IgD-negative memory B cell (primary cell): ENCODE measurements around the gene RPS26. TPM values are rescaled to one million over a fixed set of nuclear protein-coding genes. Genes with fewer than 3 reads are reported as not detected.
A peak's percentile ranks its signal among the peaks of the same experiment; 100 is the strongest.
"Not testable (repeated sequence)": the region's sequence is repeated elsewhere in the genome, so short reads cannot be mapped to it uniquely, and the experiment has no call there.

ENCODE experiments used
- H3K27ac Mint-ChIP-seq, 3 donors: one replicate each; pipeline ENCODE4 v1.8.0; 2020 to 2022; ENCODE audit warnings: mild to moderate bottlenecking in 3 of 3, mixed read lengths in 3 of 3, moderate library complexity in 1 of 3
- H3K27me3 Mint-ChIP-seq: one replicate; pipeline ENCODE4 v1.8.0; 2021; ENCODE audit warnings: mixed read lengths
- H3K36me3 Mint-ChIP-seq: one replicate; pipeline ENCODE4 v1.8.0; 2020; ENCODE audit warnings: mild to moderate bottlenecking, mixed read lengths
- H3K4me1 Mint-ChIP-seq, 3 donors: one replicate each; pipeline ENCODE4 v1.8.0; 2020 to 2022; ENCODE audit warnings: mixed read lengths in 3 of 3, mild to moderate bottlenecking in 1 of 3
- H3K4me3 Mint-ChIP-seq, 4 donors: one replicate each; pipeline ENCODE4 v1.8.0; 2020 to 2022; ENCODE audit warnings: mild to moderate bottlenecking in 4 of 4, mixed read lengths in 4 of 4, moderate library complexity in 3 of 4
- H3K9me3 Mint-ChIP-seq, 3 donors: one replicate each; pipeline ENCODE4 v1.8.0; 2020 to 2021; ENCODE audit warnings: mixed read lengths in 3 of 3, mild to moderate bottlenecking in 1 of 3
- polyA plus RNA-seq: library from polyadenylated mRNA; unstranded; fragments of 300-500 nt; fragmentation: Illumina TruSeq; gene quantifications from one replicate; pipeline ENCODE4 v1.2.3, GENCODE V29; 2021

The RPS26 gene
- polyA plus RNA-seq, 1 donor from 2014 or later: 1,297 TPM

- Mint-ChIP-seq H3K4me1 (peaks cover 10 to 13% (median 12%) of the 10 kb centered on the region in 3 donors), H3K27ac (peak overlapping the region in 1 of 3 donors; percentile 88), H3K27me3 (no peaks in the 10 kb centered on the region), H3K9me3 (no peaks in the 10 kb centered on the region), H3K4me3 (no peak overlapping the region), H3K36me3 (peaks cover 11% of the 10 kb centered on the region)
Observed at GRCh38 chr12:56040151-56040550, 1.6 kb upstream of the RPS26 start.

- Mint-ChIP-seq H3K4me3 (peak overlapping the region; percentile 91 to 100 (median 98)), H3K27me3 (no peaks in the 10 kb centered on the region), H3K36me3 (peaks cover 5% of the 10 kb centered on the region), H3K27ac (peak overlapping the region; percentile 88 to 99 (median 98)), H3K9me3 (no peaks in the 10 kb centered on the region), H3K4me1 (peaks cover 8 to 13% (median 12%) of the 10 kb centered on the region in 3 donors)
Observed at GRCh38 chr12:56040963-56041551, 661 bp upstream of the RPS26 start.

- not testable (repeated sequence) for H3K9me3 Mint-ChIP-seq, H3K36me3 Mint-ChIP-seq, H3K27me3 Mint-ChIP-seq
- H3K4me1 Mint-ChIP-seq: peaks cover 12 to 18% (median 15%) of the 10 kb centered on the region in 3 donors
- H3K27ac Mint-ChIP-seq: peak overlapping the region; percentile 88 to 99 (median 98)
- H3K4me3 Mint-ChIP-seq: peak overlapping the region; percentile 91 to 100 (median 98)
Observed at GRCh38 chr12:56042430-56042813, 704 bp downstream of the RPS26 start.

- H3K27ac Mint-ChIP-seq: peak overlapping the region; percentile 88 to 99 (median 98)
- H3K9me3 Mint-ChIP-seq: no peaks in the 10 kb centered on the region
- H3K4me1 Mint-ChIP-seq: peaks cover 12 to 18% (median 15%) of the 10 kb centered on the region in 3 donors
- H3K27me3 Mint-ChIP-seq: no peaks in the 10 kb centered on the region
- H3K36me3 Mint-ChIP-seq: peaks cover 5% of the 10 kb centered on the region
- H3K4me3 Mint-ChIP-seq: peak overlapping the region; percentile 91 to 100 (median 98)
Observed at GRCh38 chr12:56042843-56043242, 1.1 kb downstream of the RPS26 start.

GRCh38 chr12:56046027-56046780 is 4.5 kb downstream of the RPS26 start:
- peak overlapping the region in 1 of 3 donors; percentile 38 for H3K27ac Mint-ChIP-seq
- peaks cover 8% of the 10 kb centered on the region for H3K36me3 Mint-ChIP-seq
- H3K9me3 Mint-ChIP-seq: no peaks in the 10 kb centered on the region
- no peaks in the 10 kb centered on the region for H3K27me3 Mint-ChIP-seq
- peak overlapping the region in 1 of 4 donors; percentile 18 for H3K4me3 Mint-ChIP-seq
- peaks cover 12 to 18% (median 15%) of the 10 kb centered on the region in 3 donors for H3K4me1 Mint-ChIP-seq

- H3K4me3 Mint-ChIP-seq: no peak overlapping the region
- H3K36me3 Mint-ChIP-seq: peaks cover 3% of the 10 kb centered on the region
- H3K27me3 Mint-ChIP-seq: no peaks in the 10 kb centered on the region
- H3K9me3 Mint-ChIP-seq: no peaks in the 10 kb centered on the region
- H3K4me1 Mint-ChIP-seq: no peaks in the 10 kb centered on the region
- no peak overlapping the region for H3K27ac Mint-ChIP-seq
Observed at GRCh38 chr12:56053407-56053893, 11.7 kb downstream of the RPS26 start.

- H3K36me3 Mint-ChIP-seq, H3K27me3 Mint-ChIP-seq, H3K4me1 Mint-ChIP-seq, H3K27ac Mint-ChIP-seq, H3K9me3 Mint-ChIP-seq, H3K4me3 Mint-ChIP-seq: not testable (repeated sequence)
Observed at GRCh38 chr12:56059964-56060363, 18.2 kb downstream of the RPS26 start.

GRCh38 chr12:56061982-56062381 is 20.3 kb downstream of the RPS26 start:
- Mint-ChIP-seq H3K4me1 (no peaks in the 10 kb centered on the region), H3K9me3 (no peaks in the 10 kb centered on the region), H3K27ac (no peak overlapping the region)

GRCh38 chr12:56062996-56063395 is 21.3 kb downstream of the RPS26 start:
- Mint-ChIP-seq H3K27me3 (peaks cover 3% of the 10 kb centered on the region), H3K9me3 (no peaks in the 10 kb centered on the region), H3K36me3 (no peaks in the 10 kb centered on the region), H3K4me1 (no peaks in the 10 kb centered on the region), H3K4me3 (no peak overlapping the region), H3K27ac (no peak overlapping the region)

More at GRCh38 chr12:56061982-56062381, 20.3 kb downstream of the RPS26 start:
- H3K27me3 Mint-ChIP-seq: peaks cover 3% of the 10 kb centered on the region
- H3K36me3 Mint-ChIP-seq: no peaks in the 10 kb centered on the region
- no peak overlapping the region for H3K4me3 Mint-ChIP-seq

GRCh38 chr12:56071648-56072047 is 29.9 kb downstream of the RPS26 start:
- no peak overlapping the region for H3K4me3 Mint-ChIP-seq
- no peaks in the 10 kb centered on the region for H3K36me3 Mint-ChIP-seq
- no peaks in the 10 kb centered on the region for H3K27me3 Mint-ChIP-seq
- H3K4me1 Mint-ChIP-seq: no peaks in the 10 kb centered on the region
- H3K9me3 Mint-ChIP-seq: no peaks in the 10 kb centered on the region
- H3K27ac Mint-ChIP-seq: no peak overlapping the region

GRCh38 chr12:56074396-56074795 is 32.7 kb downstream of the RPS26 start:
- Mint-ChIP-seq H3K27me3 (peaks cover 5% of the 10 kb centered on the region), H3K27ac (no peak overlapping the region), H3K36me3 (no peaks in the 10 kb centered on the region), H3K4me3 (no peak overlapping the region), H3K9me3 (no peaks in the 10 kb centered on the region), H3K4me1 (peaks cover 0 to 6% (median 0%) of the 10 kb centered on the region in 3 donors)

GRCh38 chr12:56077966-56078365 is 36.2 kb downstream of the RPS26 start:
- peaks cover 18% of the 10 kb centered on the region for H3K27me3 Mint-ChIP-seq
- H3K36me3 Mint-ChIP-seq, H3K27ac Mint-ChIP-seq, H3K9me3 Mint-ChIP-seq: not testable (repeated sequence)
- peaks cover 0 to 10% (median 1%) of the 10 kb centered on the region in 3 donors for H3K4me1 Mint-ChIP-seq
- H3K4me3 Mint-ChIP-seq: peak overlapping the region in 1 of 4 donors; percentile 37

GRCh38 chr12:56078427-56078826 is 36.7 kb downstream of the RPS26 start:
- peaks cover 18% of the 10 kb centered on the region for H3K27me3 Mint-ChIP-seq
- H3K4me1 Mint-ChIP-seq: peaks cover 0 to 10% (median 1%) of the 10 kb centered on the region in 3 donors
- H3K9me3 Mint-ChIP-seq: no peaks in the 10 kb centered on the region
- H3K27ac Mint-ChIP-seq: no peak overlapping the region
- H3K4me3 Mint-ChIP-seq: peak overlapping the region; percentile 78 to 93 (median 88)
- no peaks in the 10 kb centered on the region for H3K36me3 Mint-ChIP-seq

GRCh38 chr12:56078931-56079722 is 37.4 kb downstream of the RPS26 start:
- Mint-ChIP-seq H3K4me3 (peak overlapping the region; percentile 78 to 93 (median 88)), H3K27ac (no peak overlapping the region), H3K27me3 (peaks cover 18% of the 10 kb centered on the region)

More at GRCh38 chr12:56078931-56079722, 37.4 kb downstream of the RPS26 start:
- Mint-ChIP-seq H3K9me3 (no peaks in the 10 kb centered on the region), H3K36me3 (no peaks in the 10 kb centered on the region), H3K4me1 (peaks cover 0 to 10% (median 1%) of the 10 kb centered on the region in 3 donors)
